Nephron progenitor cell (in vitro differentiated cells): ENCODE measurements around the gene SOX1.

Source experiments
- DNase-seq: peaks from one replicate; pipeline ENCODE4 v3.0.0; 2021
- H3K27ac Mint-ChIP-seq: 2 replicates; pipeline ENCODE4 v1.8.0; 2021; ENCODE audit warnings: mild to moderate bottlenecking, moderate library complexity, mixed read lengths
- H3K27me3 Mint-ChIP-seq: 2 replicates; pipeline ENCODE4 v1.8.0; 2021; ENCODE audit warnings: mild to moderate bottlenecking, low read depth, mixed read lengths; ENCODE audit not compliant: poor library complexity
- H3K36me3 Mint-ChIP-seq: 2 replicates; pipeline ENCODE4 v1.8.0; 2021; ENCODE audit warnings: low read depth, mixed read lengths
- H3K4me1 Mint-ChIP-seq: 2 replicates; pipeline ENCODE4 v1.8.0; 2021; ENCODE audit warnings: mixed read lengths
- H3K4me3 Mint-ChIP-seq: 2 replicates; pipeline ENCODE4 v1.8.0; 2021; ENCODE audit warnings: mild to moderate bottlenecking, moderate library complexity, mixed read lengths
- H3K9me3 Mint-ChIP-seq: 2 replicates; pipeline ENCODE4 v1.8.0; 2021; ENCODE audit warnings: mild to moderate bottlenecking, moderate library complexity, mixed read lengths
- TF ChIP-seq, protein P1 (sequence below): fragments of 200-600 bp; sonication (generic); IDR thresholded peaks from 2 replicates; pipeline ENCODE4 v1.5.0; 2021; ENCODE audit warnings: antibody characterized with exemption

SOX1 gene

DNA sequence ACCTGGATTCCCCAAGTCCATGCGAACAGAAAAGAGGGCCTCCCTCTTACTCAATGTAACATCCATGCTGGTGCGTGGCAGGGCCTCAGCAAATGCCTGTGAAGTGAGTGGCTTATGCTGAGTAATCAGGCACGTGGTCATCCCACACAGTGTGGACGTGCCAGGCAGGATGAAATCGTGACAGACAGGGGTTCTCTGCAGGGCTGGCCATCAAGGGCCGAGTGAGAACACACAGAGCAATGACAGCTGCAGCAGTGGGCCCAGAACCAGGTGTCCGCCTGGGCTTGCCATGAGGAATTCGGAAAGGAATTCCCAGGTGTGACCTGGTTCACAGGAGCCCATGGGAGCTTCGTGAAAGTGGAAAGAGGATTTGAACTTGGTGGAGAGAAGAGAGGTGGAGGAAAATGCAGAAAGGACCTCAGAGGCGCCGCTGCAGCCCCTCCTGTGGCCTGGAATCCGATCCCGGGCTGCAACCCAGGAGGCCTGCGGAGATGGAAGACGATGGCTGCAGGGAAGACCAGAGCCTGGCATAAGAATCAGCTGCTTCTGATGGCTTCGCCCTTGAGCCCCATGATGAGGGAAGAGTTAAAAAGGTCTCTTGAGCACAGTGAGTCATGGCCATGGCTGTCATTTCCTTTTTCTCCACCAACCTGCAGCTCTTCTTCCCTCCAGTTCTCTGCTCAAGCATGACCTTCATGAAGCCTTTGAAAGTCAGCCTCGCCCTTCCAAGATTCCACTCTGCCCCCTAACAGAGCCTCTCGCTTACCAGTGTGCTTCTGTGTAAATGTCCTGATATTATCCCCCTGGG lies 34.6 kb upstream of the SOX1 start:
- DNase-seq, result no peak
- H3K36me3 Mint-ChIP-seq, result no peaks in the 10 kb centered on the region
- H3K27me3 Mint-ChIP-seq, result peaks cover 43% of the 10 kb centered on the region
- no peak overlapping the region for H3K27ac Mint-ChIP-seq
- H3K9me3 Mint-ChIP-seq, result peaks cover 13% of the 10 kb centered on the region
- TF ChIP-seq, protein P1, sequence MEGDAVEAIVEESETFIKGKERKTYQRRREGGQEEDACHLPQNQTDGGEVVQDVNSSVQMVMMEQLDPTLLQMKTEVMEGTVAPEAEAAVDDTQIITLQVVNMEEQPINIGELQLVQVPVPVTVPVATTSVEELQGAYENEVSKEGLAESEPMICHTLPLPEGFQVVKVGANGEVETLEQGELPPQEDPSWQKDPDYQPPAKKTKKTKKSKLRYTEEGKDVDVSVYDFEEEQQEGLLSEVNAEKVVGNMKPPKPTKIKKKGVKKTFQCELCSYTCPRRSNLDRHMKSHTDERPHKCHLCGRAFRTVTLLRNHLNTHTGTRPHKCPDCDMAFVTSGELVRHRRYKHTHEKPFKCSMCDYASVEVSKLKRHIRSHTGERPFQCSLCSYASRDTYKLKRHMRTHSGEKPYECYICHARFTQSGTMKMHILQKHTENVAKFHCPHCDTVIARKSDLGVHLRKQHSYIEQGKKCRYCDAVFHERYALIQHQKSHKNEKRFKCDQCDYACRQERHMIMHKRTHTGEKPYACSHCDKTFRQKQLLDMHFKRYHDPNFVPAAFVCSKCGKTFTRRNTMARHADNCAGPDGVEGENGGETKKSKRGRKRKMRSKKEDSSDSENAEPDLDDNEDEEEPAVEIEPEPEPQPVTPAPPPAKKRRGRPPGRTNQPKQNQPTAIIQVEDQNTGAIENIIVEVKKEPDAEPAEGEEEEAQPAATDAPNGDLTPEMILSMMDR, result no peak
- peaks cover 19% of the 10 kb centered on the region for H3K4me1 Mint-ChIP-seq
- no peak overlapping the region for H3K4me3 Mint-ChIP-seq

DNA sequence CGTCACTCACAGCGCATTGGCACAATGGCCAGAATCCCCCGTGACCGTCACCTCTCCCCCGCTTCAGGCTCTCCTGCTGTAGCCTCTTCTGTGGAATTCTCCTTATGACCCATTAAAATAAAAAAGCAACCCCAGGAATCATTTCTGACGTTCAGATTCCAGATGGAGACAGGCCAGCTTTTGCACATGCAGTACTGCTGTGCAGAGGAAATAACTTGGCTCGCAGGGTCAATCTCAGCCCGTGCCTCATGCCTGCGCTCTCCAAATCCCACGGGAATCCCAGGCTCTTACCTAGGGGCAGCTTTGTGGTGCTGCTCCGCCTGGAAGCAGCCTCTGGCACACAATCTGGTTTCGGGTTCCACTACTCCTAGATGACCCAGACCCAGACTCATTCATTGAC lies 32.7 kb upstream of the SOX1 start:
- Mint-ChIP-seq H3K4me1 (peaks cover 19% of the 10 kb centered on the region), H3K27me3 (peaks cover 50% of the 10 kb centered on the region), H3K36me3 (no peaks in the 10 kb centered on the region), H3K27ac (no peak overlapping the region), H3K4me3 (no peak overlapping the region), H3K9me3 (no peaks in the 10 kb centered on the region)
- DNase-seq, result no peak
- TF ChIP-seq, protein P1, result no peak

DNA sequence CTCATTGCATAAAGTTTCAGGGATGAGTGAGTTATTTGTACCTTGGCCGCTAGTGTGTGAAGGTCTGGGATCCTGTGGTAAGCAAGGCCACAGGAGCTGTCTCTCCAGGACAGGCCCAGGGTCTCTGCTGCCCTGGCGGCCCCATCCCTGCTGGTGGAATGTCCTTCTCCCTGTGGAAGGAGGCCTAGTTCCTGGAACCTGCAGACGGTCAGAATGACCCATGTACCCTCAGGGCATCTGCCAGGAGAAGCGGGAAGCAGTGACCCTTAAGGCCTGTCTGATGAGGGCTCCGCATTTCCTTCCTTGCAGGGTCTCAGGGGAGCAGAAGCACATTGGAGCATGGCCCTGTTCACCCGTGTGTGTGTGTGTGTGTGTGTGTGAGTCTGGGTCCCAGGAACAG lies 32.1 kb upstream of the SOX1 start:
- Mint-ChIP-seq H3K27me3 (peaks cover 50% of the 10 kb centered on the region), H3K9me3 (no peaks in the 10 kb centered on the region), H3K36me3 (no peaks in the 10 kb centered on the region), H3K27ac (no peak overlapping the region), H3K4me1 (peaks cover 19% of the 10 kb centered on the region), H3K4me3 (no peak overlapping the region)
- TF ChIP-seq, protein P1, result no peak
- no peak for DNase-seq

DNA sequence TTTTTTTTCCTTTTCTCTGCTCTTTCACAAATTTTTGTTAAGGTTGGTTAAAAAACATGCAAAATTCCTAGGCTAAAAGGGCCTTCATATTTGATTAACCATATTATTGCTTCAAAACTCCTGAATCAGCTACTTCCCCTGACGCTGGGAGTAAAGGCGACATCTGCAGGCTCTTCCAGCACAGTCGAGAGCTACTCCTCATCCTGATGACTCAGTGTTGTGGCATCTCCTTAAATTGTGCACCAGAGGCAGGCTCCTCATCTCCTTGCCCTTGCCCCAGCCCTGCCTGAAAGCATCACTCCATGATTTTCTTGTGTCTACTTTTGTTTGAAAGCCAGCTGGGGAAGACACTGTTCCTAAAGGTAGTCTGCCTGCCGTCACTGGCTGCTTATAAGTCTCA lies 24.5 kb upstream of the SOX1 start:
- peaks cover 74% of the 10 kb centered on the region for H3K27me3 Mint-ChIP-seq
- TF ChIP-seq, protein P1, result no peak
- H3K27ac Mint-ChIP-seq, result no peak overlapping the region
- H3K4me3 Mint-ChIP-seq, result no peak overlapping the region
- H3K9me3 Mint-ChIP-seq, result peaks cover 43% of the 10 kb centered on the region
- H3K36me3 Mint-ChIP-seq, result no peaks in the 10 kb centered on the region
- DNase-seq, result no peak
- H3K4me1 Mint-ChIP-seq, result no peaks in the 10 kb centered on the region

DNA sequence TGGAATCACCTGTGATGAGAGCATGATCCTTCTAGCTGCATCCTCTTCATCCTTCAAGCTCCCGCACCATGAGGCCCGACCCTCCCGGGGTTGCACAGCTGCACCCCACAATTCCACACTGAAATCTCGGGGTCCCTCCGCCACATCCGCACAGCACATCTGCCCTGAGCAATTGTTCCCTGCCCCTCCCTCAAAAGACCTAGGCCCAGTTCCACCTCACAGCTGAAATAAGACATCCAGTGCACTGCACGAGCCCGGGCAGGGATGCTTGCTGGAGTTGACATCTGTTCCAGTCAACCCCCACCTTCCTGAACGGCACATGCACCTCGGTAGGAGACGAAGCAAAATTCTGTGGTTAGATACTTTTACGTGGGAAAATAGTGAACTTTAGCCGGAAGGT lies 14.7 kb upstream of the SOX1 start:
- Mint-ChIP-seq H3K27me3 (peaks cover 100% of the 10 kb centered on the region), H3K4me3 (no peak overlapping the region), H3K36me3 (no peaks in the 10 kb centered on the region), H3K27ac (no peak overlapping the region), H3K9me3 (peaks cover 15% of the 10 kb centered on the region), H3K4me1 (peaks cover 5% of the 10 kb centered on the region)
- no peak for DNase-seq
- TF ChIP-seq, protein P1, result no peak

DNA sequence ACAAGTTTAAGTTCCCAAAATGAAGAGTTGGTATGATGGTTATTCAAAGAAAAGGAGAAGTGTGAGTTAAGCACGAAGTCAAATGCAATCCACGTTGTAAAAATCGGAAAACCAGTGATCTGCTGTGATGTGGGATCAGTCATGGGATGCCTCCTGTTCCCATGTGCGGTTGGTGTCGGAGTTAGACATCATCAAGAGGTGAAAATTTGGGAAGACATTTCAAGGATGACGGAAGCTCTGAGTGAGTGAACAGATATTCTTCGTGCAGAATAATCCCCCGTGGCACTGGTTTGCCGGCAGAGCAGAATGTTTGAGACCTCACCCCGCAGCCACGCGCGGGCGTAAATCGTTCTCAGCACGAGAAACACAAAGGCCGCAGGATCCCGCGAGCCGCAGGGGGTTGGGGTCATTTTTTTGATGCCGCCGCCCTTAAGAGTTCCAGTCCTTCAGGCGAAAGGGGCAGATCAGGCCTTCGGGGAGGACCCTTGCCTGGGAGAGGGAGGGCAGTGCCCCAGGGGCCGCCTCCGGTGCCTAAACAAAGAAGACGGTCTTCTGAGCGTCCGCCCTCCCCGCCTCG lies 13.7 kb upstream of the SOX1 start:
- Mint-ChIP-seq H3K4me1 (peaks cover 5% of the 10 kb centered on the region), H3K4me3 (peak overlapping the region; percentile 37)

More for the DNA sequence above, 13.7 kb upstream of the SOX1 start:
- DNase-seq, result no peak
- Mint-ChIP-seq H3K27ac (no peak overlapping the region), H3K9me3 (peaks cover 5% of the 10 kb centered on the region), H3K27me3 (peaks cover 100% of the 10 kb centered on the region), H3K36me3 (no peaks in the 10 kb centered on the region)
- TF ChIP-seq, protein P1, result no peak
